Effector memory CD4-positive, alpha-beta T cell (primary cell): ENCODE data around the gene VCAN.

ENCODE experiments used
- DNase-seq, 3 donors: peaks; one replicate each; pipeline ENCODE4 v3.0.0-alpha.2; 2020
- H3K27ac ChIP-seq: 2 replicates; pipeline ENCODE4 v1.7.0; 2013; ENCODE audit warnings: mild to moderate bottlenecking, low read length, moderate library complexity; ENCODE audit not compliant: insufficient read depth, poor library complexity, severe bottlenecking
- H3K27me3 ChIP-seq: replicated peaks from 2 replicates; pipeline ENCODE4 v1.7.0; 2013; ENCODE audit warnings: mild to moderate bottlenecking, low read length; ENCODE audit not compliant: insufficient read depth, control insufficient read depth, poor library complexity, severe bottlenecking
- H3K36me3 ChIP-seq: 2 replicates; pipeline ENCODE4 v1.7.0; 2013; ENCODE audit warnings: mild to moderate bottlenecking, low read length, moderate library complexity; ENCODE audit not compliant: control insufficient read depth, insufficient read depth
- H3K4me1 ChIP-seq: 2 replicates; pipeline ENCODE4 v1.7.0; 2013; ENCODE audit warnings: low read length, mild to moderate bottlenecking; ENCODE audit not compliant: control insufficient read depth, insufficient read depth, poor library complexity, severe bottlenecking
- H3K4me3 ChIP-seq: 2 replicates; pipeline ENCODE4 v1.7.0; 2013; ENCODE audit warnings: low read length, low read depth, mild to moderate bottlenecking; ENCODE audit not compliant: insufficient read depth, poor library complexity, severe bottlenecking
- H3K9me3 ChIP-seq: 2 replicates; pipeline ENCODE4 v1.7.0; 2013; ENCODE audit warnings: mild to moderate bottlenecking, low read length, moderate library complexity; ENCODE audit not compliant: control insufficient read depth

VCAN gene

GRCh38 chr5:83570916-83571315 is 99.4 kb downstream of the VCAN start:
- DNase-seq, result no peak
- H3K27me3 ChIP-seq, result no peaks in the 10 kb centered on the region
- no peak overlapping the region for H3K4me3 ChIP-seq
- no peaks in the 10 kb centered on the region for H3K36me3 ChIP-seq
- H3K27ac ChIP-seq, result no peak overlapping the region
- H3K4me1 ChIP-seq, result no peaks in the 10 kb centered on the region
- no peaks in the 10 kb centered on the region for H3K9me3 ChIP-seq

- no peaks in the 10 kb centered on the region for H3K27me3 ChIP-seq
- no peaks in the 10 kb centered on the region for H3K9me3 ChIP-seq
- no peaks in the 10 kb centered on the region for H3K36me3 ChIP-seq
- H3K27ac ChIP-seq, result no peak overlapping the region
- H3K4me3 ChIP-seq, result no peak overlapping the region
- no peaks in the 10 kb centered on the region for H3K4me1 ChIP-seq
- no peak for DNase-seq
Measured at GRCh38 chr5:83572271-83572670, 100.7 kb downstream of the VCAN start.

DNA sequence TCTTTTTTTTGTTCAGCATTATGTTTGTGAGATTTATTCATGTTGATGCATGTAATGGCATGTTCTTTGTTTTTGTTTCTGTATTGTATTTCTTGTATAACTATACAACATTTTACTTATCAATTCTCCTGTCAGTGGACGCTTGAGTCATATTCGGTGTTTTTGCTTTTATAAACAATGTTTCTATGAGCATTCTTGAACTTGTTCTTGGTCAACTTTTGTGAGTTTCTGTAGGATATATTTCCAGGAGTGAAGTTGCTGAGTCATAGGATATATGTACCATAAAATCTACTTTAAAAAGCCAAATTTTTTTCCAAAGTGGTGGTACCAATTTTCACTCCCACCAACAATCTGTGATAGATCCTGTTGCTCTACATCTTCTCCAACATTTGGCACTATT is 104.8 kb downstream of the VCAN start:
- no peaks in the 10 kb centered on the region for H3K36me3 ChIP-seq
- H3K27ac ChIP-seq, result no peak overlapping the region
- no peaks in the 10 kb centered on the region for H3K9me3 ChIP-seq
- no peak overlapping the region for H3K4me3 ChIP-seq
- H3K4me1 ChIP-seq, result no peaks in the 10 kb centered on the region
- H3K27me3 ChIP-seq, result no peaks in the 10 kb centered on the region
- no peak for DNase-seq

DNA sequence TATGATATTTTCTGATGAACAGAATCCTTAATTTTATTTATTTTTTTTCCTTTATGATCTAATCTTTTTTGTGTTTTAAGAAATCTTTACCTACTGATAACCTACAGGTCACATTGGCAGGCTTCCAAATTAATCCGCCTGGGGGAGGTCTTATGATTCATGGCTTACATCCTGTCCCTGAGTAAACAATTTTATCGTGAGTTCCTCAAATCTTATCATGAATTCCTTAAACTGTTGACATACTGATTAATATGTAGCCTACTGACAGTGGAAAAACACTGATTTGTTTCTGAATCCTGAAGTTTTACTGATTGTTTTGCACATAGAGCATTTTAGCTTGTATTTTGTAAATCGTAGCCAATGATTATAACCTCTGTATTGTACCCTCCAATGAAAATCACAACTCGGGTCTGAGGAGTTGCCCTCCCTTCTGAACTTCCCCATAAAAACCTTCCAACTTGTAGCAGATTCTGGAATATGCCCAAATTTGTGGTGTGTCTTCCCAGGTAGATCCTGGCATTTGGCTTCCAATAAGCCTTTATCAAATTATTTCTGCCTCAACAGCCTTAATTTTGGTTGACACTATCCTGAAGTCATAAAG is 105.6 kb downstream of the VCAN start:
- H3K4me3 ChIP-seq, result no peak overlapping the region
- no peaks in the 10 kb centered on the region for H3K27me3 ChIP-seq
- no peaks in the 10 kb centered on the region for H3K9me3 ChIP-seq
- DNase-seq, result no peak
- no peak overlapping the region for H3K27ac ChIP-seq
- H3K4me1 ChIP-seq, result no peaks in the 10 kb centered on the region
- H3K36me3 ChIP-seq, result no peaks in the 10 kb centered on the region

GRCh38 chr5:83583859-83584258 is 112.3 kb downstream of the VCAN start:
- Histone ChIP-seq H3K27me3 (no peaks in the 10 kb centered on the region), H3K9me3 (no peaks in the 10 kb centered on the region), H3K36me3 (no peaks in the 10 kb centered on the region), H3K4me1 (no peaks in the 10 kb centered on the region), H3K27ac (no peak overlapping the region), H3K4me3 (no peak overlapping the region)
- no peak for DNase-seq

DNA sequence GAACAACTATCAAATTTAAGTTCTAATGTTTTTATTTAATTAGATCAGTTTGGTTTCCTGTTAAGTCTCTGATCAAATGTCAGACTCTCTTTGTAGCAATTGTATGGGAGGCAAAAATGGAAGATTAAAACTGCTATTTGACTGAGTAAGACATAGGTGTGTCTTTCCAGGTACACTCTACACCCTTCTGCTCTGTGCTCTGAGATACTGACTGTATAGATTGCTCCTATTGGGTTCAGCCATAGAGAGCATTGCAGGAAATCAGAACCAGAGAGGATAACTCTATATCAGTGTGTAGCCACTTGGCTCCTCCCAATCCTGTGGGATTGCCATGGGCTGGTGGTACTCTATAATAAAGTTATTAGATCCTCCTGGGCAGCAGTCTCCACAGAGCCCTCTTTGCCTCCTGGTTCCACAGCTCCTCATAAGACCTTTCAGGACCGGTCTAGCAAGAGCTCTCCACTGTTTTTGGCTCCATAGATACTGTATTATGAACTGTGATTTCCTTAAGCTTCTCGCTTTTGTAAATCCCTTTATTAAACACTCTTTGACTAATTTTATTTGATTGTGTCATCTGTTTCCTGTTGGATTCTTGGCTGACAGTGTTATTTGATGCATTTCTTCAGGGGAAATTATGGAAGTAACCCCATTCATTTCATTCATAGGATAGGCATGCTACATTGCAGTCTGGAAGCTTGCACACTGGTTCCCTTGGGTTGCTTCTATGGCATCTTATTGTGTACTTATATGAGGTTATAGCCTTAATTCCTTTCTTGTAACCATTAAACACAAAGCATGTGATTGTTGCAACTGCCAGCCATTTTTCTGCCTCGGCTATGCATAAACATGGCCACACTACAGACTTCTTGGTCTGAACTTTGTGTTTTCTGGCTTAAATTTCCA is 115.6 kb downstream of the VCAN start:
- no peak overlapping the region for H3K27ac ChIP-seq
- DNase-seq, result no peak
- no peaks in the 10 kb centered on the region for H3K27me3 ChIP-seq
- no peaks in the 10 kb centered on the region for H3K36me3 ChIP-seq
- no peak overlapping the region for H3K4me3 ChIP-seq
- no peaks in the 10 kb centered on the region for H3K4me1 ChIP-seq
- H3K9me3 ChIP-seq, result no peaks in the 10 kb centered on the region

GRCh38 chr5:83589786-83590185 is 118.2 kb downstream of the VCAN start:
- DNase-seq, result no peak
- Histone ChIP-seq H3K27me3 (no peaks in the 10 kb centered on the region), H3K27ac (no peak overlapping the region), H3K36me3 (no peaks in the 10 kb centered on the region), H3K4me1 (no peaks in the 10 kb centered on the region), H3K4me3 (no peak overlapping the region), H3K9me3 (no peaks in the 10 kb centered on the region)

- H3K9me3 ChIP-seq, result no peaks in the 10 kb centered on the region
- H3K27ac ChIP-seq, result no peak overlapping the region
- H3K36me3 ChIP-seq, result no peaks in the 10 kb centered on the region
- DNase-seq, result no peak
- no peaks in the 10 kb centered on the region for H3K4me1 ChIP-seq
- no peaks in the 10 kb centered on the region for H3K27me3 ChIP-seq
- H3K4me3 ChIP-seq, result no peak overlapping the region
Measured at GRCh38 chr5:83590966-83591365, 119.4 kb downstream of the VCAN start.

GRCh38 chr5:83595217-83595616 is 123.7 kb downstream of the VCAN start:
- no peak overlapping the region for H3K27ac ChIP-seq
- DNase-seq, result no peak
- H3K27me3 ChIP-seq, result no peaks in the 10 kb centered on the region
- H3K36me3 ChIP-seq, result no peaks in the 10 kb centered on the region
- H3K4me1 ChIP-seq, result no peaks in the 10 kb centered on the region
- no peaks in the 10 kb centered on the region for H3K9me3 ChIP-seq
- no peak overlapping the region for H3K4me3 ChIP-seq

DNA sequence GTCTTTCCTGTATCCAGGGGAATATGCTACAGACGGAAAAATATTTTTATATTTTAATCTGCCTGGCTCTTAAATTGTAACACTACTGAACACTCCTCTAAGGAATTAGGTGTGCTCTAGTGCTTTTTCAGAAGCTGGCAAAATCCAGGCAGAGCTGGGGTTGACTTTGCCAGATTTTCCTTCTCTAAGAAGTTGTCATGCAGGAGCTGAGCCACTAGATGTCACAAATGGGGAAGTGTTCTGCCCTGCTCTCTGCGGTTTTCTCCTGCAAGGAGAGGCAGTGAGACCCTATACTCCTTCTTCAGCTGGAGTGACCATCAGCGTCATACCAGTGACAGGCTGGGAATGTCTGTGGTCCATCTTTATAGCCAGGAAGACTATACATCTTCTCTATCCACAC is 136.6 kb downstream of the VCAN start:
- Histone ChIP-seq H3K27me3 (no peaks in the 10 kb centered on the region), H3K27ac (no peak overlapping the region), H3K4me1 (no peaks in the 10 kb centered on the region), H3K4me3 (no peak overlapping the region), H3K36me3 (no peaks in the 10 kb centered on the region), H3K9me3 (no peaks in the 10 kb centered on the region)
- DNase-seq, result no peak
